T-helper 9 cell (primary cell): ENCODE measurements around the gene ZNF423.

Experiments used
- DNase-seq: peaks from one replicate; pipeline ENCODE4 v3.0.0-alpha.2; 2020

Gene ZNF423

DNA sequence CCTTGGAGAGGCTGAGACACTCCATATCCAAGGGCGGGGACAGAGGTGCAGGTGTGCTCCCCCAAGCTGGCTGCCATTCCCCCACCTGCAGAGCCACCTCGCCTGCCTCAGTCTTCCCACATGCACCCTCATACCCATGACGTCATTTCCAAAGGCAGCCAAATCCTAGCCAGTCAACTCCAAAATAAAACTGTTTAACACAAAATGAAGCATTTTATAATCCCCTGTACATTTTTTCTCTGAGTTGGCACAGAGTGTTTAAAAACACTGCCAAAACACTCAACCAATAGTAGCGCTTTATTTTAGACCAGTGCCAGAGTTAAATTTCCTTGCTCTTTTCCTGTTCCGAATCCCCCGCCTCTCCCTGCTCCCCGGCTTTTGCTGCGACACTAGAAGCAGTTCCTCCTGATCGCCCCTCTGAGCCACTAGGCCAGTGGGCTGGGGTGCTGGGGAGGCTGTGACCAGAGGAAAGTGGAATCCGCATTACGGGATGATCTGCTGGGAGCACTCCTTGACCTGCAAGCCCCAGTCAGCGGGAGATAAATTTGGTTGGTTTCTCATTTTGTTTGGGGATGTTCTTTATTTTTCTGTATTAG is 139.5 kb downstream of the ZNF423 start:
- DNase-seq = no peak

- DNase-seq = no peak
Observed at GRCh38 chr16:49713770-49714169, 142.1 kb downstream of the ZNF423 start.

- DNase-seq = no peak
Observed at GRCh38 chr16:49712542-49712941, 143.4 kb downstream of the ZNF423 start.

DNA sequence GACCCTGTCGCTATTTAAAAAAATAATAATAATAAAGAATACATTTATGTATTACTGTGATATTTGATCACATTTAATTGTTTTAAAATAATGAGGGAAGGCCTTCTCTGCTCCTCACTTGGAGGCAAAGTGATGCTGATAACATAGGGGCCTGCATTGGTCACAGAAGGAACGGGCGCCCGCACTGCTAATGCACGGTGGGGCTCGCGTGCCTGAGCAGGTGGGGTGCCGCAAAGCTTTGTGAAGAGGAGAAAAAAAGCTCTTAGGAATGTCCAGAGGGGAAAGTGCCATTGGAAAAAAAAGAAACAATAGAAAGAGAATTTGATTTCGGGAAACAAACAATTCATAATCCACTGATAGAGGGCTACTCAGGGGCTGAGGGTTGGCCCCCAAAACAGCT is 143.8 kb downstream of the ZNF423 start:
- no peak for DNase-seq

GRCh38 chr16:49709057-49709456 is 146.9 kb downstream of the ZNF423 start:
- no peak for DNase-seq

- no peak for DNase-seq
Observed at GRCh38 chr16:49708491-49708890, 147.4 kb downstream of the ZNF423 start.

DNA sequence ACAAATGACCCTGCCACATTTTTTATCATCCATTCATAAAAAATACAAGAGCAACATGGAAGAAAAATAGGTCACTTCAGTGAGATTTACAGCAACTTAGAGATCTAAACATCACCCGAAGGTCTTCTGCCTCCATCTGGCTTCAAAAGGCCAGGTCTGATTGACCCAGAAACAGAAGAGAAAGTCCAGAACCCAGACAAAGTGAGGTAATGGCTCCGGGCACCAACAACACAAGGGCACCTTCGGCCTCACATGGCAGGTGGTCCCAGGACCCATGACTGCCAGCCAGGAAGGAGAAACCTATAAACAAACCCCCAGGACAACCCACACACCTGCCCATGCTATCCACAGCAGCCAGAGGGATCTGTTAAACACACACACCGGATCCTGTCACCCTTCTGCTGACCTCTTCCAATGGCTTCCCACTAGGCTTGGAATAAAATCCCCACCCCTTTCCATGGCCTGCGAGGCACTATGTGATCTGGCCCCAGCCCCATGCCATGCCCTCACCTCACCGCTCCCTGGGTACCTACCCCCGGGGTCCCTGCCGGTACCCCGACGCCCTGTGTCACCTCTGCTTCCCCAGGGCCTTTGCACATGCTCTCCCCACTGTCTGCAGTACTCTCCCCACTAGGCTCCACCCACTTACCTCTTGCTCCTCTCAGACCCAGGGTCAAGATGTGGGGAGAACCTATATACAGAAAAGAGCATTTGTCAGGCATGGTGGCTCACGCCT is 149.1 kb downstream of the ZNF423 start:
- no peak for DNase-seq

DNA sequence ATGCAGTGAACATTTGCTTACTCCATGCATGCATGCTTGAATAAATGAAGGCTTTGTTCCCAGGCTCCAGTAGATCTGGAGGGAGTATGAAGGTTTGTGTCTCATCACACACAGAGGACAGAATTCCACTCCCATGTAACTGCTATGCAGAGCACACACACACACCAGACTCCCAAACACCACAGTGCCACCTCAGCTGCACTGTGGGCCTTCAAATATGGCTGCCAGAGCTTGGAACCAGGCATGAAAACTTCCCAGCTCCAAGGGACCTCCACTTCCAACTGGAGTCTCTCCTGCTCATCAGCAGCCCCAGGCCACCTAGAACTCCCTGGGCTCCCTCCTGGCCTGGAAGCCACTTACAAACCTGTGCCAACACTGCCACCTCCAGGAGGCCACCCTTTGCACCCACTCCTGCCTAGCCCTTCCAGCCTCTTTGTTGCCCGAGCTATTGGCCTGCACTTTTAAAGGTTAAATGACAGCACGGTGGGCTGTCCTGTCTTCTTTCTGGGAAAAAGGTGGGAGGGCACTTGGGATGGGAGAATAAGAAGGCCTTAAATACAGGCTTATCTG is 151.2 kb downstream of the ZNF423 start:
- no peak for DNase-seq

DNA sequence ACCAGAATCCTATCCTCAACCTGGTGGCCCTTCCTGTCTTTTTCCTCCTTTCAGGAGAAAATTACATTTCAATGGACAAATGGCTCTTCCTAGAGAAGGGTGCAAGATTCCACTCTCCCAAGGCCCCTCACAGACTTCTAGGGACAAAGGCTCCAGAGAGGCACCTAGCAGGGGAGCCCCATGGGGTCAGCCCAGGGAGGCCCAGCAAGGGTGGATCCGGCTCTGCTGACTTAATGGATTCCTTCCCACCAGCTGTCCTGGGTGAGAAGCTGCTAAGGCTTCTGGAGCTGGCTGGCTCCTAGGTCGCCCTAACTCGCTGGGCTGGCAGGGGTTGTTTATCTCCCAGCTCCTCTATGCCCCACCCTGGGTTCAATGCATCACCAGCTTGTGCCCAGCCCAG is 152.4 kb downstream of the ZNF423 start:
- DNase-seq = no peak

GRCh38 chr16:49701789-49702494 is 154.0 kb downstream of the ZNF423 start:
- no peak for DNase-seq

- DNase-seq = no peak
Observed at GRCh38 chr16:49701065-49701685, 154.7 kb downstream of the ZNF423 start.

- DNase-seq = no peak
Observed at GRCh38 chr16:49700251-49701064, 155.5 kb downstream of the ZNF423 start.

DNA sequence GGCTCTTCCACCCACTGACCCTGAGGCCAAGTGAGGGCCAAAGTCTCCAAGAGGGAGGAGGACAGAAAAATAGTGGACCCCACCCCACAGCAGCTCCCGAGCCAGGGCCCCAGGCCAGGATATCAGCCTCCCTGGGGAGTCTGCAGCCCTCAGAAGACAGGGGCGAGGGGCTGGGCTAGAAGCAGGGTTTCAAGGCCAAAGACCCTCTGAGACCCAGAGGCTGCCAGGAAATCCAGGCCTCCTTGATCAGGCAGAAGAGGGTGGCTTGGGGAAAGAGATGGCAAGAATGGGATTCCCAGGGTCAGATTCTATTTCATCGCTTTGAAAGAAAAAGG is 156.1 kb downstream of the ZNF423 start:
- no peak for DNase-seq

DNA sequence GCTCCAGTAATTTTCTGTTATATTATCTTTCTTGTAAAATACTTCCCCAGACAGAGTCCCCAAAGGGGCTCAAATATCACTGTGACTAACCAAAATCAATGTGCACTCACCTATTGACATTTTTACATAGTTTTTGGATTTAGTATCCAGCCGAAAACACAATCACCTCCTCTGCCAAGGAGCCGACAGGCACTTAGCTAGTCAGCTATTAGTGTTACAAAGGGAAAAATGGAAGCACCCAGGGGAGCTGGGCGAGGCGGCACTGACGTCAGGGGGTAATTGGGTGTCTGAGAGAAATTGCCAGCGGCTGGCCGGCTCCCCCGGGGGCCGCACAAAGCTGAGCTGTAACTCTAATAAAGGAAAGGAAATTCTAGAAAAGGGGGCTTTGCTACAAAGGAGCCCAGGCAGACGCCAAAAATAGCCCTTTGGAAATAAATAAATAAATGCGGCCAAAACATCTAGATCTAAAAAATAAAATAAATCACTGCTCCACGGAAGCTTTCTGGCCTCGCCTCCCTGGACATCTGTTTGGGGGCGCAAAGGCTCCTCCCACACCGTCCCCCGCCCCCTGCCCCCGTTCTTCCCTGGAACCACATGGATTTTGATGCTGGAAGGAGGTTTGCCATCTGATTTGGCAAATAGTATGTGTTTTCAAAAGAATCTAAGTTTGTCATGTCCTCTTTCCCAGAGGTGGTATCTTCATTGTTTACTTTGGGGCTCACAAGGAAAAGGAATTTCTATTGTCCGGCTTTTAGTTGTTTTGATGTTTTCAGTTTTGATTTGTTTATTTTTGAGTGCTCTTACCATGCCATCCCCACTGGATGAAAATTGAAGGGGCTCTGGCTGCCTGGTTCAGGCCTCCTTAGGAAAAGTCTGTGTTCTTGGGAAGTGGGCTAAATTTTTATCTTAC is 156.7 kb downstream of the ZNF423 start:
- DNase-seq = no peak

- DNase-seq = no peak
Observed at GRCh38 chr16:49698453-49698815, 157.5 kb downstream of the ZNF423 start.

DNA sequence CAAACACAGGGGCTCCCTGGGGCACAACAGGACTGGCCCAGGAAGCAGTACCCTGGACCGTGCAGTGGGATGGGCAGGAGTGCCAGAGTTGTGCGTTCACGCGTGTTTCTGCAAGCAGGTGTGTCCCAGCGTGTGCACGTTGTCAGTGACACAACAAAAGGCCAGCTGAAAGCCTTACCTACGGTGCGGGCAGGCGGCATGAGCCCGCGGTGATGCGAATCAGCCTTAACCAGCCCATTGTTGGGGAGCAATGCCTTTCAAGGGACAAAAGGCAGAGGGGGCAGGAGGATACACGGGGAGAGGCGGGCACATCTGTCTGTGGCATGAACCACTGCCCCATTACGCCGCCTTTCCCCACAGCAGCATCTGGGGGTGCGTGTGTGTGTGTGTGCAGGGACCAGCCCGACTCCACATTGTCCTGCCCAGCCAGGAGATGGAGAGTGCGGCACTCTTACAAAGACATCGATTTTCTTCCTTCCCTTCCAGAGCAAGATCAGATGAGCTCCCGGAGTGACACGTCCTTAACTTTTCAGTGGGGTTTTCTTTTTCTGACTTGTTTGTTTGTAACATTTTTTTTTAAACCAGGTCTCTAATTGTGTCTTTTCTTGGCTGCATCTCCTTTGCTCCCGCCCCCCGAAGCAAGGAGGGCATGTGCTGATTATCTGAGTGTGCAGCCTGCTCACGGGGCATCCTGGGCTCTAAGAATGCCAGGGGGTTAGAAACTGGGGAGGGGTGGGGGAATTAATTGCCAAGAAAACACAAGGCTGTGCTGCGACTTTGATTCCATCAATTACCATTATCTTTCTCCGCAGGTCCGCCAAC is 158.1 kb downstream of the ZNF423 start:
- no peak for DNase-seq

- no peak for DNase-seq
Observed at GRCh38 chr16:49696414-49697101, 159.4 kb downstream of the ZNF423 start.

DNA sequence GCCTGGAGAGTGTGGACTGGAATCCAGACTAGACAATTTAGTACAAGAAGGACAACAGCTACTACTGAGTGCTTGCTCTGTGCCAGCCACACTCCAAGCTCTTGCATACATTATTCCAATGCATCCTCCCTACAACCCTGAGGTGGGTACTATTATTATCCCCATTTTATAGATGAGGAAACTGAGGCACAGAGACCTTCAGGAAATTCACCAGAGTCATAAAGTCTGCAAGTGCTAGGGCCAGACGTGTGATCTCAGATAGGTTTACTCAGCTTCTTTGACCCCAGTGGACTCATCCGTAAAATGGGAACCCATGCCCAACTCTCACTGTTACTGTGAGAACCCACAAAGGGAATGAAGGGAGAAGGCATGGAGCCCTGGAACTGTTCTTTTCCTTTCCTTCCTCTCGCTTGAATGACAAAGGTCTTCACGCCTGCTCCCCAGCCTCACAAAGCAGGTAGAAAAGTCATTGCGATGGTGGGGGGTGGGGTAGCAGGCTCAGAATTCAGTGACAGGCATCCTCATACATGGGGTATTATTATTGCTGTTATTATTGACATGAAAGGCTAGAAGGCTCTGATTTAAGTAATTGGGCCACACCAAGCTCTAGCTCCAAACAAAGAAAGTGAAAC is 160.0 kb downstream of the ZNF423 start:
- DNase-seq = no peak

GRCh38 chr16:49693445-49693844 is 162.5 kb downstream of the ZNF423 start:
- DNase-seq = no peak
